ENCODE measurements around the gene PTPN23.
"Not testable (repeated sequence)": the region's sequence is repeated elsewhere in the genome, so short reads cannot be mapped to it uniquely, and the experiment has no call there.

PTPN23 gene

DNA sequence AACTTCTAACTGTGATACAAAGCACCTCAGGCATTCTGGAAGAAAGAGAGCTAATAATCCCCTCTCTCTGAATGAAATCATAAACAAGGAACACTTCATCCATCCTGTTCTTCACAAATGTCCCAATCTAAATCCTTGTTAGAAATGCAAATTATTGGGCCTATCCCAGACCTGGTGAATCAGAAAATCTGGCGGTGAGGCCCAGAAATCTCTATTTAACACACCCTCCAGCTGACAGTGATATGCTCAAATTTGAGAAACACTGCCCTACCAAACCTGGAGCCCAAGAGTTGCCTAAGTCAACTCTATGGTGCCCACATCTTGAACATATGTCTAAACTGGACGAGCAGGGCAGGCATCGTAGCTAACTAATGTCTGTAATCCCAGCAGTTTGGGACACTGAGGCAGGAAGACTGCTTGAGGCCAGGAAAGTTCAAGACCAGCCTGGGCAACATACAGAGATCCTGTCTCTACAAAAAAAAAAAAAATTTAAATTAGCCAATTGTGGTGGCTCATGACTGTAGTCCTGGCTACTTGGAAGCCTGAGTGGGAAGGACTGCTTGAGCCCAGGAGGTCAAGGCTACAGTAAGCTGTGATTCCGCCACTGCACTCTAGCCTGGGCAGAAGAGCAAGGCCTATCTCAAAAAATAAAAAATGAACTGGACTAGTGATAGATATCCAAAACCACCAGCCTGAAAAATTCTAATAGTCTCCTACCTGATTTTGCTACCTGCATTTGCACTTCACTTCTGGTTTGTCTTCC, 71.8 kb downstream of the PTPN23 start:
- ATAC-seq (replicated peaks) (no peak), DNase-seq (no peak)
- peaks cover 4 to 13% of the 10 kb centered on the region in 2 donors for H3K36me3 Mint-ChIP-seq

DNA sequence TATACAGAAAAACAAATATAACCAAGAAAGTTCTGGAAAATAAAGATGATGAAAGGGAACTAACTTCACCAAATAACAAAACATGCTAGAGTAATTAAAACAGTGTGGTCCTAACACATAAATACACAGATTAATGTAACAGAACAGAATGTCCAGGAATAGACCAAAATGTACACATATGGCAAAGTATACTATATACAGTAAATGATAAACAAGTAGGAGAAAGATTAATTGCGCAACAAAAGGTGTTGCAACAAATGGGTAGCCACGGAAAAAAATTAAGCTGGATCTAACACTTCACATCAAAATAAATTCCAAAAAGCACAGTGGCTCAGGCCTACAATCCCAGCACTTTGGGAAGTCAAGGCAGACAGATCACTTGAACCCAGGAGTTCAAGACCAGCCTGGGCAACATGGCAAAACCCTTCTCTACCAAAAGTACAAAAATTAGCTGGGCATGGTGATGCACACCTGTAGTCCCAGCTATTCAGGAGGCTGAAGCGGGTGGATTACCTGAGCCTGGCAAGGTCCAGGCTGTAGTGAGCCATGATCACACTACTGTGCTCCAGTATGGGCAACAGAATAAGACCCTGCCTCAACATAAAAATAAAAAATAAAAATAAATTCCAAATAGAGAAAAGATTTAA, 75.1 kb downstream of the PTPN23 start:
- no peak overlapping the region for H3K27ac Mint-ChIP-seq
- H3K4me3 Mint-ChIP-seq, result no peak overlapping the region
- H3K4me1 Mint-ChIP-seq, result peaks cover 17 to 37% of the 10 kb centered on the region in 2 donors
- peaks cover 5 to 7% of the 10 kb centered on the region in 2 donors for H3K9me3 Mint-ChIP-seq
- peaks cover 13 to 20% of the 10 kb centered on the region in 2 donors for H3K36me3 Mint-ChIP-seq
- no peaks in the 10 kb centered on the region for H3K27me3 Mint-ChIP-seq
- ATAC-seq (replicated peaks), result no peak
- DNase-seq, result no peak

More for the DNA sequence above, 71.8 kb downstream of the PTPN23 start:
- Mint-ChIP-seq H3K9me3 (no peaks in the 10 kb centered on the region), H3K27ac (no peak overlapping the region), H3K4me3 (no peak overlapping the region), H3K4me1 (peaks cover 10 to 29% of the 10 kb centered on the region in 2 donors), H3K27me3 (no peaks in the 10 kb centered on the region)

DNA sequence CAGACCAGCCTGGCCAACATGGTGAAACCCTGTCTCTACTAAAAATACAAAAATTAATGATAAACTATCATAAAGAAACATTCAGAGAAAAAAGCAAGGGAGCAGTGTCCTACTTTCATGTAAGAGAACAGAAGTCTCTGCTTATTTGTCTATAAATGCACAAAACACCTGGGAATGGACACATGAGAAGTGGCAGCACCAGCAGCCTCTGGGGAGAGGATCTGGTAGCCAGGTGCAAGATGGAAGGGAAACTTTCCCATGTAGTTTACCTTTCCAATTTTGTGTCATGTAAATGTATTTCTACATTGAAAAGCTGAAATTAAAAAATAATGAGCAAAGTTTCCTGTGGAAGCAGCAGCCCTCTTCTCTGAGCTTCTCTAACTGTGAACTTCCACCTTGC, 76.2 kb downstream of the PTPN23 start:
- Mint-ChIP-seq H3K9me3 (peaks cover 5 to 7% of the 10 kb centered on the region in 2 donors), H3K4me1 (peaks cover 15 to 39% of the 10 kb centered on the region in 2 donors), H3K4me3 (no peak overlapping the region), H3K27me3 (no peaks in the 10 kb centered on the region), H3K27ac (peak overlapping the region; percentile 71), H3K36me3 (peaks cover 15 to 17% of the 10 kb centered on the region in 2 donors)
- no peak for DNase-seq
- no peak for ATAC-seq (replicated peaks)

DNA sequence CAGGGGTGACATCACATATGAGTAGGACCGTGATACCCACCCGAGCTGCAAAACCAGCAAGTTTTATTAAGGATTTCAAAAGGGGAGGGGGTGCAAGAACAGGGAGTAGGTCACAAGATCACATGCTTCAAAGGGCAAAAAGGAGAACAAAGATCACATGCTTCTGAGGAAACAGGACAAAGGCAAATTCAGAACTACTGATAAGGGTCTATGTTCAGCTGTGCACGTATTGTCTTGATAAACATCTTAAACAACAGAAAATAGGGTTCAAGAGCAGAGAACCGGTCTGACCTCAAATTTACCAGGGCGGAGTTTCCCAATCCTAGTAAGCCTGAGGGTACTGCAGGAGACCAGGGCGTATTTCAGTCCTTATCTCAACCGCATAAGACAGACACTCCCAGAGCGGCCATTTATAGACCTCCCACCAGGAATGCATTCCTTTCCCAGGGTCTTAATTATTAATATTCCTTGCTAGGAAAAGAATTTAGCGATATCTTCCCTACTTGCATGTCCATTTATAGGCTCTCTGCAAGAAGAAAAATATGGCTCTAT, 78.8 kb downstream of the PTPN23 start:
- peaks cover 15 to 18% of the 10 kb centered on the region in 2 donors for H3K36me3 Mint-ChIP-seq
- not testable (repeated sequence) for ATAC-seq (replicated peaks); H3K9me3 Mint-ChIP-seq; H3K27me3 Mint-ChIP-seq; DNase-seq; H3K4me3 Mint-ChIP-seq
- H3K4me1 Mint-ChIP-seq, result peaks cover 23 to 39% of the 10 kb centered on the region in 2 donors
- peak overlapping the region; percentile 2 for H3K27ac Mint-ChIP-seq
